Hepatocyte (in vitro differentiated cells): ENCODE results near the gene PYY.

Source experiments
- EZH2 ChIP-seq: fragments of 200-600 bp; sonication (generic); IDR thresholded peaks from 2 replicates; pipeline ENCODE4 v1.6.1; 2016; ENCODE audit warnings: antibody characterized with exemption, mild to moderate bottlenecking, borderline replicate concordance
- EZH2phosphoT487 ChIP-seq: fragments of 200-600 bp; sonication (generic); IDR thresholded peaks from one replicate; pipeline ENCODE4 v1.6.1; 2018; ENCODE audit warnings: antibody characterized with exemption, mild to moderate bottlenecking, low read depth, moderate library complexity; ENCODE audit not compliant: unreplicated experiment, severe bottlenecking
- TF ChIP-seq, protein P1 (sequence below): fragments of 200-600 bp; sonication (generic); IDR thresholded peaks from 2 replicates; pipeline ENCODE4 v1.5.1; 2016; ENCODE audit warnings: antibody characterized with exemption, mild to moderate bottlenecking; ENCODE audit not compliant: poor library complexity

DNA sequence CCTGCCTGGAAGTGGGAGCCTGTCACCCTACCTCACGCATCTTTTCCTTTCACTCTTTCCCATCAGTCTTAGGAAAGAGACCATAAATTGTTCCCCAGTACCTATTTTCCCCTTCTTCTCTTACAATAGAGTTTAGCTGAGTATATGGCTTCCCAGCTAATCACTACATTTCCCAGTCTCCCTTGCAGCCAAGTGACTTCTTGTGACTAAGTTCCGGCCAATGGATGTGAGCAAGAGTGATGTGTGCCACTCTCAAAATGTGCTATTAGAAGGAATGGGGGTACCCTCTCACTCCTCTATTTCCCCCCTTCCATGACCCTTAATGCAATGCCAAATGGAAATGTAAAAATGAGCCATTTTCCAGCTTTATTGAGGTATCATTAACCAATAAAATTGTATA lies 8.2 kb upstream of the PYY start:
- TF ChIP-seq, protein P1, sequence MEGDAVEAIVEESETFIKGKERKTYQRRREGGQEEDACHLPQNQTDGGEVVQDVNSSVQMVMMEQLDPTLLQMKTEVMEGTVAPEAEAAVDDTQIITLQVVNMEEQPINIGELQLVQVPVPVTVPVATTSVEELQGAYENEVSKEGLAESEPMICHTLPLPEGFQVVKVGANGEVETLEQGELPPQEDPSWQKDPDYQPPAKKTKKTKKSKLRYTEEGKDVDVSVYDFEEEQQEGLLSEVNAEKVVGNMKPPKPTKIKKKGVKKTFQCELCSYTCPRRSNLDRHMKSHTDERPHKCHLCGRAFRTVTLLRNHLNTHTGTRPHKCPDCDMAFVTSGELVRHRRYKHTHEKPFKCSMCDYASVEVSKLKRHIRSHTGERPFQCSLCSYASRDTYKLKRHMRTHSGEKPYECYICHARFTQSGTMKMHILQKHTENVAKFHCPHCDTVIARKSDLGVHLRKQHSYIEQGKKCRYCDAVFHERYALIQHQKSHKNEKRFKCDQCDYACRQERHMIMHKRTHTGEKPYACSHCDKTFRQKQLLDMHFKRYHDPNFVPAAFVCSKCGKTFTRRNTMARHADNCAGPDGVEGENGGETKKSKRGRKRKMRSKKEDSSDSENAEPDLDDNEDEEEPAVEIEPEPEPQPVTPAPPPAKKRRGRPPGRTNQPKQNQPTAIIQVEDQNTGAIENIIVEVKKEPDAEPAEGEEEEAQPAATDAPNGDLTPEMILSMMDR = no peak
- no peak for TF ChIP-seq EZH2
- no peak for TF ChIP-seq EZH2phosphoT487
